Nephron progenitor cell (in vitro differentiated cells): ENCODE results near the gene LIFR.
A peak's percentile ranks its signal among the peaks of the same experiment; 100 is the strongest.

Source experiments
- DNase-seq: peaks from one replicate; pipeline ENCODE4 v3.0.0; 2021
- H3K27ac Mint-ChIP-seq: 2 replicates; pipeline ENCODE4 v1.8.0; 2021; ENCODE audit warnings: mild to moderate bottlenecking, moderate library complexity, mixed read lengths
- H3K27me3 Mint-ChIP-seq: 2 replicates; pipeline ENCODE4 v1.8.0; 2021; ENCODE audit warnings: mild to moderate bottlenecking, low read depth, mixed read lengths; ENCODE audit not compliant: poor library complexity
- H3K36me3 Mint-ChIP-seq: 2 replicates; pipeline ENCODE4 v1.8.0; 2021; ENCODE audit warnings: low read depth, mixed read lengths
- H3K4me1 Mint-ChIP-seq: 2 replicates; pipeline ENCODE4 v1.8.0; 2021; ENCODE audit warnings: mixed read lengths
- H3K4me3 Mint-ChIP-seq: 2 replicates; pipeline ENCODE4 v1.8.0; 2021; ENCODE audit warnings: mild to moderate bottlenecking, moderate library complexity, mixed read lengths
- H3K9me3 Mint-ChIP-seq: 2 replicates; pipeline ENCODE4 v1.8.0; 2021; ENCODE audit warnings: mild to moderate bottlenecking, moderate library complexity, mixed read lengths
- CTCF ChIP-seq: fragments of 200-600 bp; sonication (generic); IDR thresholded peaks from 2 replicates; pipeline ENCODE4 v1.5.0; 2021; ENCODE audit warnings: antibody characterized with exemption

Gene LIFR

GRCh38 chr5:38563624-38564023, 7.2 kb upstream of the LIFR start:
- H3K27ac Mint-ChIP-seq = peak overlapping the region; percentile 6
- DNase-seq = peak; percentile 20
- no peak for TF ChIP-seq CTCF
- H3K4me3 Mint-ChIP-seq = no peak overlapping the region
- H3K36me3 Mint-ChIP-seq = no peaks in the 10 kb centered on the region
- H3K4me1 Mint-ChIP-seq = peaks cover 25% of the 10 kb centered on the region
- H3K27me3 Mint-ChIP-seq = peaks cover 14% of the 10 kb centered on the region
- H3K9me3 Mint-ChIP-seq = no peaks in the 10 kb centered on the region

- H3K27ac Mint-ChIP-seq = no peak overlapping the region
- peaks cover 34% of the 10 kb centered on the region for H3K4me1 Mint-ChIP-seq
- no peaks in the 10 kb centered on the region for H3K9me3 Mint-ChIP-seq
- no peak for DNase-seq
- H3K4me3 Mint-ChIP-seq = no peak overlapping the region
- no peaks in the 10 kb centered on the region for H3K36me3 Mint-ChIP-seq
- no peak for TF ChIP-seq CTCF
- H3K27me3 Mint-ChIP-seq = peaks cover 9% of the 10 kb centered on the region
Measured at GRCh38 chr5:38562444-38563210, 6.2 kb upstream of the LIFR start.

GRCh38 chr5:38559428-38559827, 3.0 kb upstream of the LIFR start:
- TF ChIP-seq CTCF = no peak
- DNase-seq = no peak
- Mint-ChIP-seq H3K9me3 (no peaks in the 10 kb centered on the region), H3K4me3 (no peak overlapping the region), H3K36me3 (no peaks in the 10 kb centered on the region), H3K27me3 (peaks cover 19% of the 10 kb centered on the region), H3K27ac (no peak overlapping the region), H3K4me1 (peaks cover 53% of the 10 kb centered on the region)

GRCh38 chr5:38557792-38558191, 1.3 kb upstream of the LIFR start:
- TF ChIP-seq CTCF = no peak
- DNase-seq = no peak
- no peak overlapping the region for H3K27ac Mint-ChIP-seq
- H3K9me3 Mint-ChIP-seq = no peaks in the 10 kb centered on the region
- peaks cover 21% of the 10 kb centered on the region for H3K27me3 Mint-ChIP-seq
- H3K36me3 Mint-ChIP-seq = no peaks in the 10 kb centered on the region
- peaks cover 46% of the 10 kb centered on the region for H3K4me1 Mint-ChIP-seq
- peak overlapping the region; percentile 93 for H3K4me3 Mint-ChIP-seq

GRCh38 chr5:38557308-38557710, 863 bp upstream of the LIFR start:
- Mint-ChIP-seq H3K27me3 (peaks cover 21% of the 10 kb centered on the region), H3K9me3 (no peaks in the 10 kb centered on the region), H3K27ac (peak overlapping the region; percentile 95), H3K4me1 (peaks cover 45% of the 10 kb centered on the region), H3K4me3 (peak overlapping the region; percentile 93), H3K36me3 (no peaks in the 10 kb centered on the region)
- DNase-seq = no peak
- TF ChIP-seq CTCF = no peak

- peaks cover 40% of the 10 kb centered on the region for H3K4me1 Mint-ChIP-seq
- no peaks in the 10 kb centered on the region for H3K36me3 Mint-ChIP-seq
- H3K27me3 Mint-ChIP-seq = peaks cover 21% of the 10 kb centered on the region
- H3K9me3 Mint-ChIP-seq = no peaks in the 10 kb centered on the region
- DNase-seq = no peak
- peak overlapping the region; percentile 96 for H3K4me3 Mint-ChIP-seq
- no peak for TF ChIP-seq CTCF
- no peak overlapping the region for H3K27ac Mint-ChIP-seq
Measured at GRCh38 chr5:38556088-38556598, 303 bp downstream of the LIFR start.
